Stimulated activated CD8-positive, alpha-beta memory T cell treated with anti-CD3 and anti-CD28 coated beads, Interleukin-12 subunit alpha, Interleukin-12 subunit beta, amount 100 ng/mL, for 24 hours (primary cell): ENCODE measurements around the gene MFSD2B.
"Not testable (repeated sequence)": the region's sequence is repeated elsewhere in the genome, so short reads cannot be mapped to it uniquely, and the experiment has no call there.

ENCODE experiments used
- DNase-seq: peaks from one replicate; pipeline ENCODE4 v3.0.0-alpha.2; 2020; ENCODE audit errors: extremely low read depth

The MFSD2B gene

DNA sequence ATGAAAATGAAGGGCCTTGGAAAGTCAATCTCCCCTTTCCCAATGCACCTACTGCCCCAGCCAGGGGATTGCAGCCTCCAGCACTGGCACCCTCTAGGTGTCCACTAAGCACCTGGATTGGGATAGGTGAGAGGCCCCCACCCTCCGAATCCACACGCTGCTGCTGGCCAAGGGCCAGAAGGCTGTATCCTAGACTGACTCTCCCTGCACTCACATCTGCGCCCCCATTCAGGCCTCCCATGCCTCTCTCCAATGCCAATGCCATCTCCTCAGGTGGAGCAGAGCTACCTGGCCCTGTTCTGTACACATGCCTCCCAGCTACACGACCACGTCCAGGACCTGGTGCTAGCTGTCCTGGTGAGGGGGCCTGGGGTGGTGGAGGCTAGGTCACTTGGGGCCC is 9.8 kb downstream of the MFSD2B start:
- no peak for DNase-seq

DNA sequence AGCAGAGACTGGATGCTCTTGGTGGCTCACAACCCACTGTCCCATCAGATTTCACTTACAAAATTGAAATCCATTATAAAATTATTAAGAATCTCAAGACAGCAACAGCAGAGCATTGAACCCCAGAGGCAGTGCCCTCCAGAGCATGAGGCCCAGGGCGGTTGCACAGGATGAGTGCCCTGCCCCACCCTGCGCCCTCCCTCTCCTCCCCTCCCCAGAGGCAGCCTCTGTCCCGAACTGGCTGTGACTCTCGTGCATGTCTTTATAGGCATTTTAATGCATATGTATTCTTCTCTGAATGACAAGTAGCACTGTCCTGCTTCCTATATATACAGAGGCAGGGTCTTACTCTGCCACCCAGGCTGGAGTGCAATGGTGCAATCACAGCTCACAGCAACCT is 10.4 kb downstream of the MFSD2B start:
- no peak for DNase-seq

DNA sequence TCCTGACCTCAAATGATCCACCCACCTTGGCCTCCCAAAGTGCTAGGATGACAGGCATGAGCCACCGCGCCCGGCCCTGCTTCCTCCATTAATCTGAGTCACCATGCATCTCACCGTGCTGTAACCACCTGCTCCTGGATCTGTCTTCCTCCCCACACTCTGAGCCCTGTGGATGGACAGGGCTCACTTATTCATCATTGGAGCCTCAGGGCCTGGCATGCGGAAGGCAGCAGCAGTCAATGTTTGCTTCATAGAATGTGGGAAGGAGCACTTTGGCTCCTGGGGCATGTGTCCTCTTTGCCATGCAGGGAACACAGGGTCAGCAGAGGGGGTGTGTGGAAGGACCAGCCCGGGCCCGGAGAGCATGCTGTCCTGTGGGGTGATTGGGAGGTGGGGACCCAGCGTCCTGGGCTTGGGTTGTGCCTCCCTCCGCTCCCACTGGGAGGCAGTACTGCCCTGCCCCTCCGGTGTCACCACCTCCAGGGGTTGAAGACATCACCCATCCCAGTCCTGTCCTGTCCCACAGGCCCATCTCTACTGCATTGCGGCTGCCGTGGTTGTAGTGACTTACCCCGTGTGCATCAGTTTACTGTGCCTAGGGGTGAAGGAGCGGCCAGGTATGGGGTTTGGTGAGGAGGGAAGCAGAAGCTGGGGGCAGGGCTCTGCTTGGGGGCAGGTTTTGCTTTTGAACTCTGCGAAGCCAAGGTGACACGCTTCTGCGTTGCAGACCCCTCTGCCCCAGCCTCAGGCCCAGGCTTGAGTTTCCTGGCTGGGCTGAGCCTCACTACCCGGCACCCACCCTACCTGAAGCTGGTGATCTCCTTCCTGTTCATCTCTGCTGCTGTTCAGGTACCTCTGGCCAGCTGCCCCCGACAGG is 11.5 kb downstream of the MFSD2B start:
- DNase-seq, result no peak

DNA sequence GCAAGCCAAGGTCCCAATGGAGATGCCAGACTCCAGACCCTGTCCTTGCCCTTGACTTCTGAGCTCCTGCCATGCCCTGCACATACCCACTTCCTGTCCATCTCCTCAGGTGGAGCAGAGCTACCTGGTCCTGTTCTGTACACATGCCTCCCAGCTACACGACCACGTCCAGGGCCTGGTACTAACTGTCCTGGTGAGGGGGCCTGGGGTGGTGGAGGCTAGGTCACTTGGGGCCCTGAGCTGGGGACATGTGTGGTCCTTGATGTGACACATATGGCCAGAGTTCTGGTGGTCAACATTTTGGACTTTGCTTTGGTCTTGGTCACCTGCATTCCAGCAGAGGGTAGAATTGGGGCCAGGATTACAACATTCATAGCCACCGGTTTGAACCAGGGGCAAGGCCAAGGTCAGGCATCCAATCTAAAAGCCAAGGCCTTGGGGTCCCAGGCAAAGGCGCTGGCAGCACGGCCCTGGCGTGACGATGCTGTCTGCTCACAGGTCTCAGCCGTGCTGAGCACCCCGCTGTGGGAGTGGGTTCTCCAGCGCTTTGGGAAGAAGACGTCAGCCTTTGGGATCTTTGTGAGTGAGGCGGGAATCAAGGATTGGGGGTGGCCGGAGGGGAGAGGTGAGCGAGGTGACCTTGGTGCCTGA is 12.6 kb downstream of the MFSD2B start:
- DNase-seq, result no peak

DNA sequence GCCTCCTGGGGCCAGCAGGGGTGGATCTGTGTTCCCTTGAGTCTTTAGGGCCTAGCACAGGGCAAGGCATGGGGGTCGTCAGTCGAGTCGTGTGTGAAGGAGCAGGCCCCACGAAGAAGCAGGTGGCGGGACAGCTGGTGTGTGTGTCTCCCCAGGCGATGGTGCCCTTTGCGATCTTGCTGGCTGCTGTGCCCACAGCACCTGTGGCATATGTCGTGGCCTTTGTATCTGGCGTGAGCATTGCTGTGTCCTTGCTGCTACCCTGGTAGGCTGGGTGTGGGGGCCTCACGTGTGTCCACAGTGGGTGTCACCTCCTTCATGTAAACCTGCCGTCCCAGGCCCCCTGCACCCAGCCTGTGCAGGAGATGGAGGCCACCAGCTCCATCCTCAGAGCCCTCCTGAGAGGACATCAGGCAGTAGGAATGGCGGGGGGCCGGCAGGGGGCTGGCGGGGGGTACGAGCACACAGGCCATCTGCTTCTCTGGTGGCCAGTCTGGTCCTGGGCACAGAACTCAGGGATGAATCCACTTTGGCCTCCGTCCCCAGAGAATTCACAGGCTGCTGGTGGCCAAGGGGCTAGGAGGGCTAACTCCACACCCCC is 13.2 kb downstream of the MFSD2B start:
- no peak for DNase-seq

DNA sequence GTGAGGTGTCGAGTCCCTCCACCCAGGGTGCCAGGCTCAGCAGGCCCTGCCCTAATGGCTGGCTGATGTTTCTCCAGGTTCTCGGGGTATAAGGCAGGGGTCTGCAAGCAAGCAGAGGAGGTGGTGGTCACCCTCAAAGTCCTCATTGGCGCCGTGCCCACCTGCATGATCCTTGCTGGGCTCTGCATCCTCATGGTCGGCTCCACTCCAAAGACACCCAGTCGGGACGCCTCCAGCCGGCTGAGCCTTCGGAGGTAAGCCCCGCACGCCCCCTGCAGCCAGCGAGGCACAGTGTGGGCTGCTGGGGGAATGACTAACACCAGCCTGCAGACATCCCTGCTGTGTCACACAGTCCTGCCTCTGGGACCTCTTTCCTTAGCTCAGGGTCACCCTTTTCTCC is 14.1 kb downstream of the MFSD2B start:
- no peak for DNase-seq

DNA sequence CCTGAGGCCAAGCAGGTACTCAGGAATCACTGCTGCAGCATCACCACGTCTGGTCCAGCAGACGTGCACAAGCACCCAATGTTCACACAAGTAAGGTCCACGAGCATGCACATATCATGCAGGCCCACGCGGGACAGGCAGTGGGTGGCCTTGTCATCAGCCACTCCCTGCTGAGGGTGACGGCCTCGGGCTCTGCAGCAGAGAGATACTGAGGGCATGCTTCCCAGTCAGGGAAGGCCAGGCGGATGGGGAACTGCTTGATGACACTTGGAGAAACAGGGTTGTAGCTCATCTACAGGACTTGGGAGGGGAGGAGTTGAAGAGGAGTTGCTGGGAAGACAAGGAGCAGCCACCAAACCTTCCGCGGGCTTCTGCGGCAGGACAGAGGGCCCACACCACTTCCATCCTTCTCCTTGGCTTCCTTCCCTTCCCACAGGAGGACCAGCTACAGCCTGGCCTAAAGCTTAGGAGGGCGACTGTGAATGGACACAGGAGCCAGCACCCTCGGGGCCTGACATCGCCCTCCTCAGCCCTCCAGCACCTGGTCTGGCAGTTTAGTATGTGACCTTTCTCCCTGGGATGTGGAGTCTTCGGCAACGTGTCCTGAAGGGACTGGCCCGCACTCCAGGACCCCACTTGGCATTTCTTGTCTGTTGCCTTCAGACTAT is 15.2 kb downstream of the MFSD2B start:
- no peak for DNase-seq

DNA sequence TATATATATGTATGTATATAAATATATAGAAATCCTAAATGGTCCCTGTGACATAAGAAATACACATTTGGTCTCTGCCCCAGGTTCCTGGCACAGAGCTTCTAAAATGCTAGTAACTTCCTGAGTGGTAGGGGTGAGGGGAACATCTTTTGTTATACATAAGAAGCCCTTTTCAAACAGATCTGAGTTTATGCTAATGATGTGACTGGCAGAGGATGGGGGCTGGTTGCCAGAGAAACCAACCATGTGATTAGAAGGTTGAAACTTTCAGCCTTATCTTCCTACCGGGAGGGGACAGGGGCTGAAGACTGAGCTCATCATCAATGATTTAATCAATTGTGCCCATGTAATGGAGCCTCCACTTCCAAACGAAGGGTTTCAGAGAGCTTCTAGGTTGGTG is 16.3 kb downstream of the MFSD2B start:
- no peak for DNase-seq

DNA sequence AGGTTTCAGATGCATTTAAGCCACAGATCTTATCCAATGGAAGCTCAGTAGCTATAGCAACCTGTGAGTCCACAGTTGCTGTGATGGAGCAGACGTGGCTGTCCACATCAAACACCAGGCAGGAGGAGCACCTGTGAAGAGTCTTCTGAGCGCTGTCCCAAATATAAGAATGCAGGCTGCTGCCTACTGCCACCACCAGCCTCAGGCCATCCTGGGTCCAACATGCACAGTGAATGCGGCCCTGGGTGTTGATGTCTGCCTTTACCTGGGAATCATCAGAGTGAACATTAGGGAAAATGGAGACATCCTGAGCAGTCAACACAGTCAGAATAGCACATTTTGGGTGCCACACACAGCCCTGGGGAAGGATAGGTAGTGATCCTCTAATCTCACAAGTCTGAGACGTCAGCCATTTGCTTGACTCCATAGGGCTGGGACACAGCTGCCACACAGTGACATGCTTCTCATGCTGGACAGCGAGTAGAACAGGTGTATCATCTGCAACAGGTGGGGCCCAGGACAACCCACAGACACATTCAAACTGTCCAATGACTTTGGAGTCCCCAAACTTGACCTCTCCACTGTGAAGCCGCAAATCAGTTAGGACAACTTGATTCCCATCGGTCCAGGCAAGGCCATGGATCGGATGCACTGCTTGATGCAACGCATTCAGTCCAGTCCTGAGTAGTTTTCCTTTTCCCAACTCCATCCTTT is 29.1 kb downstream of the MFSD2B start:
- no peak for DNase-seq

DNA sequence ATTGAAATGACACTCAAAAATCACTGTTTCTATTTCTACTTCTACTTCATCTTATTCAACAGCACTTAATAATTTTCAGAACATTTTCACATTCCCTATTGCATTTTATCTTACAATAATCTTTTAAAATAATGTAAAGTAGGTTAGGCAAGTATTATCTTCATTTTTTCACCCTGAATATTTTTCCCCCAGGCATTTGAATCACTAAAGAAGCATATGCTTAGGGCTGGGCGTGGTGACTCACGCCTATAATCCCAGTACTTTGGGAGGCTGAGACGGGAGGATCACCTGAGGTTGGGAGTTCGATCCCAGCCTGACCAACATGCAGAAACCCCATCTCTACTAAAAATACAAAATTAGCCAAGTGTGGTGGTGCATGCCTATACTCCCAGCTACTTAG is 30.6 kb downstream of the MFSD2B start:
- no peak for DNase-seq

DNA sequence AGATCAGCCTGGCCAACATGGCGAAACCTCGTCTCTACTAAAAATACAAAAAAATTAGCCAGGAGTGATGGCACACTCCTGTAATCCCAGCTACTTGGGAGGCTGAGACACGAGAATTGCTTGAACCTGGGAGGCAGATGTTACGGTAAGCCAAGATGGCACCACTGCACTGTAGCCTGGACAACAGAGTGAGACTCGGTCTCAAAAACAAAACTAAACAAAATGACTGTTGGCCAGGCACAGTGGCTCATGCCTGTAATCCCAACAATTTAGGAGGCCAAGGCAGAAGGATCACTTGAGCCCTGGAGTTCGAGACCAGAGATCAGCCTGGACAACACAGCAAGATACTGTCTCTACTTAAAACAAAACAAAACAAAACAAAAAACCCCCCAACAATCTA is 33.2 kb downstream of the MFSD2B start:
- DNase-seq, result not testable (repeated sequence)

DNA sequence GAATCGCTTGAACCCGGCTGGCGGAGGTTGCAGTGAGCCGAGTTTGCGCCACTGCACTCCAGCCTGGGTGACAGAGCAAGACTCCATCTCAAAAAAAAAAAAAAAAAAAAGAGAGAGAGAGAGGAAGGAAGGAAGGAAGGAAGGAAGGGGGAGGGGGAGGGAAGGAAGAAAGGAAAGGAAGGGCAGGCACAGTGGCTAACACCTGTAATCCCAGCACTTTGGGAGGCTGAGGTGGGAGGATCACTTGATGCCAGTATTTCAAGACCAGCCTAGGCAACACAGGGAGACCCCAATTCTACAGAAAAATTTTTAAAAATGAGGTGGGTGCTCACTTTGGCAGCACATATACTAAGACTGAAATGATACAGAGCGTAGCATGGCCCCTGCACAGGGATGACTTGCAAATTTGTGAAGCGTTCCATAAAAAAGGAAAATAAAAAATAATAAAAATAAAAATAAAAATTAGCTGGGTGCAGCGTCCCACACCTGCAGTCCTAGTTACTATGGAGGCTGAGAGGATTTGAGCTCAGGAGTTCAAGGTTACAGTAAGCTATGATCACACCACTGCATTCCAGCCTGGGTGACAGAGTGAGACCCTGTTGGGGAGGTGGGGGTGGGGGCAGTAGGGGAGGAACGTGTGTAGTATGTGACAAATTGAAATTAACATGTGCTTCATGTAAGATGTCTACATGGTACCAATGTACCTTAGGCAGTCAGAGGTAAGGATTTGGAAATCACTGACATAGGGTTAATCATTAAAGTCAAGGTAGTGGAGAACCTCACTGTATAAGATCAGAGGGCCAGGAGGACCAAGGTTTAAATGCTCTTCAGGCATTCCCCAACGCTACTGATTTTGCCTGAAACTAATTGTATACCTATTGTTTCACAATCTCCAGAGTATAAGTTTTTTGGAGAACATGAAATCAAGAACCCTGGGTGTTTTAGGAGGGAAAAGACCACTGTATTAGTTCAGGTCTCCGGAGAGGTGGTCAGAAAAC is 35.9 kb downstream of the MFSD2B start:
- no peak for DNase-seq

DNA sequence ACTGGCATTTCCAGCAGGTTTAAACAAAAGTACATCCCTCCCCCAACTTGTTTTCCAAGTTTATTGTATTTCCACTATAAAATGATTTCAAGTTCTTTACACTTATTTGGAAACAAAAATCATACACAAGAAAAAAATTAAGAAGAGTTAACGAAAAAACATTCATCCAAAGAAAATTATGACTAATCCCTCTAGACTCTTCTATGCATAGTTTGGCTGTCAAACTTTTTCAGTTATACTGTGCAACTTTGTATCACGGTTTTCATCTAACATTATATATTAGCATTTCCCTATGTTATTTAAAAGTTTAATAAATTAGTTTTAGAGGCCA is 36.7 kb downstream of the MFSD2B start:
- DNase-seq, result no peak

DNA sequence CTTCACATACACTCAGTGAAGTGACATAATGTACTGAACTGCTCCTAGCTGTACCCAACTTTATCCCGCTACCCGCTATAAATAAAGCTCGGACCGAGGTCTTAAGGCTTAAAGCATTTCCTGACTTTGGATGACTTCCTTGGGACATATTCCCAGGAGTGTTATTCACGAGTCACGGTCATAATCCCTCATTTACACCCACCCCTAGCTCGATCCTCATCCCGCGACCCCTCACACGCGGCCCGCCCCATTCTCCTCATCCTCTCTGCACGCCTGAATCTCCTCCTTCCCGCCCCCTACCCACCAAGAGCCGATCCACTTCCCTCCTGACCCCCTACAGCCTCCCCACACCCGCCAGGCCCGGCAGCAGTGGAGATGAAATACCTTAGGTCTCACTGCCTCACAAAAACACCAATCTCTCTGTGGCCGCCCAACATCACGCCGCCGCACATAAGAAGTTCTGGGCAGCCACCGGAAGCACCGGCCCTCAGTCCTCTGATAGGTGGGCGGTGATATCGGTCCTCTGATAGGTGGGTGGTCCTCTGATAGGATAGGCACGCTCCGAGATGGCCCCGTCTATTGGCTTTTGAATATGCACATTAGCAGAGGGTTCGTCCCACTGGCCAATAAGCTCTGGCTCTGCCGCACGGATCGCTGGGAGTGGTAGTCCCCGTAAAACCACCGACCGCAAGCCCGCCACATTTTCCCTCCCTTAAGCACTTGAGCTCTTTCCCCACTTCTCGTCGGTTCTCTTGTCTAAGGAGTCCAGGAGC is 37.2 kb downstream of the MFSD2B start, which contains the start of gene WDCP:
Gene WDCP, minus strand, starts transcription at position 462 of the 773 bp plus-strand sequence. CDS start 7,897 bp downstream, outside the sequence.
- DNase-seq, result peak; percentile 88

DNA sequence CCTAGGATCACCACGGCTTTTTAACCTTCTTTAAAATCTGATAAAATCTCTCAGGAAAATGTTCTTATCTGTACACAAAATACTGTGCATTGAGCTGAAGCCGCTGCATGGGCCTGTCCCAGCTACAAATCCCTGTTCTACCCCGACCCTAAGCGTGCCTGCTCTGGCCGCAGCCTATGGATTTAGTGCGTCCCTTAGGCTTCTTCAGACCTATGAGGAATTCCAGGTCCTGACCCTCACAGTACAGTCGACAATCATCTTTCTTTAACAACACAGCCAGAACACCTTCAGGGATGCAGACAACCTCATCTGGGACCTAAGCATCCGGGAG is 37.8 kb downstream of the MFSD2B start:
- no peak for DNase-seq

DNA sequence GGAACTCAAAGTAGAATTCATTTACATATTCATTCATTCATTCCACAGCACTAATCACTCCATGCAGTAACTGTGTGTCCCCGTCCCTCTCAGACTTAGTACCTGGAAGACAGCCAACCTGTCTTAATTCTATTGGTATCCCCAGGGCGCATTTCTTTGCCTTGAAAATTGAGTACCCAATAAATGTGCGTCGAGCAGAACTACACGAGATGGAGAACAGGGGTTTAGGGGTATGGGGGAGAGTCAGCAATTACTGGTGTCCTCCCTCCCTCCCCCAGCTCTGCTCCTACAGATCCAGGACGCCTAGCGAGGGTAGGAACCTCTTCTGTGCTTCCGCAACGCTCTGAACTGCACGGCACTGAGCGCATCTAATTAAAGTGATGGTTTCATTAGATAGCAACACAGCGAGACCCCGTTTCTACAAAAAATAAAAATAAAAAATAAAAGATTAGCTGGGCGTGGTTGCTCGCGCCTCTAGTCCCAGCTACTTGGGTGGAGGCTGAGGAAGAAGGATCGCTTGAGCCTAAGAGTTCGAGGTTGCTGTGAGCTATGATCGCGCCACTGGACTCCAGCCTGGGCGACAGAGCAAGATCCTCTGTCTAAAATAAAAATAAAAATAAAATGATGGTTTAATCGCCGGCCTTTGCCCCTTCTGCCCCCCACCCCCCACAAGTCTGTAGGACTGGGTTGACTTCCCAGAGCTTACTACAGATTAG is 39.0 kb downstream of the MFSD2B start:
- no peak for DNase-seq

DNA sequence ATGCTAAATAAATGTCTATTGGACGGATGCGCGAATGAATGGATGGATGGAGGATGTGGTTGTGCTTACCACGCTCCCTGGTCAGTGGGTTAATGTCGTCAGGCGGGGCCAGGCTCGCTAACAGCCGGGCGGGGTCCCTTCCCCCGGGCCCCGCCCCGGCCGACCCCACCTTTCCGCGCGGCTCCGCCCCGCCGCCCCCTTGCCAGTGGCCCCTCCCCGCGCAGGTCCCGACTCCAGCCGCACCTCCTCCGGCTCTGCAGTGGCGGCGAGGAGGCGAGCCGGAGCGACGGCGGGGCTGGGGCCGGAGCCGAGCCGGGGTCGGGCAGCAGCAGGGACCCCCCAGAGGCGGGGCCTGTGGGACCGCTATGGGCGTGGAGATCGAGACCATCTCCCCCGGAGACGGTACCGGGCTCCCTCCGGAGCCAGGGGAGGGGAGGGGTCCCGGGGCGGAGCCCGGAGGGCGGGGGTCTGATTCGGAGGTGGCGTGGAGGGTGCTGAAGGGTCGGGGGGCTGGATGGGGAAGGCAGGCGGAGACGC is 39.7 kb downstream of the MFSD2B start, which contains the start of gene FKBP1B:
Gene FKBP1B, plus strand, starts transcription at position 257 of the 537 bp plus-strand sequence. Its CDS starts 109 bp downstream, at position 366.
- peak; percentile 23 for DNase-seq

DNA sequence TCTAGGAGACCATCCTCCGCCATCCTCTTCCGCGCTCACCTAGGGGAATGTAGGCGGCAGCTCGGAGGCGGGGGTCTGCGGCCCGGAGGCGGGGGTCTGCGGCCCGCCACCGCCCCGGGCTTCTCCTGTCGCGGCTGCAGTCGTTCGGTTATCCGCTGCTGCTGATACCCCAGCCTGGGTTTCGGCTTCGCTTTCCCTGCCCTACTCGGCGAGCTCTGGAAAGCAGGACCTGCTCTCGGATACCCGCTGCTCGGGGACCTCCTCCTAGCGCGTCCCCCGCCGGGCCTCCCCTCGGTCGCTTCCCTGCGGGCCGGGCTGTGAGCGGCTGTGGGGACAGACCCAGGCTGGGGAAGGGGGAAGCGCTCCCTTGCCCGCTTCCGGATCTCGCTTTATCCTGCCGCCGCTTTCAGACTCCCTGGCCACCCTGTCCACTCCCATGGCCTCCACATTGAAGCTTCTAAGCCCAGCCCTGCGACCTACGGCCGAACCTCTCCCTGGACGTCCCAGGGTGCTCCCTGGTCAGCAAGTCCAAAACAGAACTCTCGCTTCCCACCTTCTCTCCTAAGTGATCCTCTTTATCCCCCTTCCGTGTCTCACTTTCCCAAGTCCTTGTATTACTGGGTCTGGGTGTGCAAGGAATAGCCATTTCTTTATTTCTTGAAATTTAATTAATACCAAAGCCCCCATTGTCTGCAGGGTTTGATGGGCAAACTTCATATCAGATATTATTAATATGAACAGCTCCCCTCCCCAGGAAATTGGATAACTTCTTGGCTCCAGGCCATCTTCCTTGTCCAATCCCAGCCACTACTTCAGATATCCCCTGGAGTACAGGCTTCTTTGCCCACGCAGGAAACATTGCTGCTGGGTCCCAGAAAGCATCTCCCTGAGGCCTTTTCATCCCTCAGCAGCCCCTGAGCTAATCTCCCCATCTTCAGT is 40.4 kb downstream of the MFSD2B start:
- DNase-seq, result no peak
